Measurements from ENCODE around the gene ALDH2.
"Not testable (repeated sequence)": the region's sequence is repeated elsewhere in the genome, so short reads cannot be mapped to it uniquely, and the experiment has no call there.

The ALDH2 gene

DNA sequence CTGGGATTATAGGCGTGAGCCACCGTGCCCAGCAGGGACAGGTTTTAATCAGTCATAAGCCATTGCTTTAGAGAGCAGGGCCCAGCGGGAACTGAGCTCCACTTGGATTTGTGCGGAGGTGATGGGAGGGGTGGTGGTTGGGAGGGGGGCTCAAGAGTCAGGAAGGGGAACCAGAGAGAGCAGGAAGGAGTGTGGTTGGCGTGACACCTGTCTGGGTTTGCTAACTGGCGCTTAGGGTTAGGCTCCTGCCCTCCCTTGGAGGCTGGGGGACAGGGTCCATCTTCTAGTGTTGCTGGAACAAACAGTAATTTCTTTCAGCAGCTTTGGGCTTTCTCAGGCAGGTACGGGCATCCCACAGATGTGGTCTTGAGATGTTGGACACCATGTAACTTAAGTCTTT is 7.5 kb upstream of the ALDH2 start:
- DNase-seq (ENCODE audit: low read depth in 2 of 2), result no peak

GRCh38 chr12:111759991-111760390 is 6.7 kb upstream of the ALDH2 start:
- no peak for DNase-seq (ENCODE audit: low read depth in 2 of 2)

DNA sequence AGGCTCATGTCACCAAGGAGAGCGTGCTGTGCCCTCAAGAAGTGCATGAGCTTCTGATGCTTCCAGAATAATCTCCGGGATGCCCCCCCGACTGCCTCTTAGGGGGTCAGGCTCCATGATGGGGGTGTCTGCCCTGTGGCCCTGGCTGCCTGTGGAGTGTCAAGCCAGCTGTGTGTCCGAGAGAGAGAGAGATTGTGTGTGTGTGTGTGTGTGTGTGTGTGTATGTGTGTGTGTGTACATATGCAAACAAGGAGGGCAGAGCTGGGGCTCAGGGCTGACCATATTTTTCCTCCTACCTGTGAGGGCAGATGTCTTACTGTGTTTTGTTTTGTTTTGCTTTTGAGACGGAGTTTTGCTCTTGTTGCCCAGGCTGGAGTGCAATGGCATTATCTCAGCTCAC is 5.6 kb upstream of the ALDH2 start:
- no peak for DNase-seq (ENCODE audit: low read depth in 2 of 2)

DNA sequence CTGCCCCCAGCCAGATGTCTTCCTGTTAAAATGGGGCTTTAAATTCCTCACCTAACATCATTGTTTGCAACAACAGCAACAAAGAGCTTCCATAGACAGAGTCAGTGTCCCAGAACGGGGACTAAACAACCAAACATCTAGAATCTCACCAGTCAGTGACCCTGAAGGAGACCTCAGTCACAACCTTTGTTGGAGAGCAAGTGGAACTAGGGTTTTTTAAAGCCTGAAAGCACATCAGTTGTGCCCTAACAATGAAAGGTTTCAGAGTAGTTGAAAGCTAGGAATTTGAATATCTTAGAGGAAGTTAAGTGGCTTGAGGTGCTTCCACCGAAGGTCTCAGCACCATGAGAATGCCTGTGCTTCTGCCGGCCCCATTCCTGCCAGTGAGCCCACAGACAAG is 5.0 kb upstream of the ALDH2 start:
- DNase-seq (ENCODE audit: low read depth in 2 of 2), result no peak

- not testable (repeated sequence) for DNase-seq (ENCODE audit: low read depth in 2 of 2)
Observed at GRCh38 chr12:111763552-111763951, 3.2 kb upstream of the ALDH2 start.

- DNase-seq (ENCODE audit: low read depth in 2 of 2), result no peak
Observed at GRCh38 chr12:111764120-111764821, 2.5 kb upstream of the ALDH2 start.

DNA sequence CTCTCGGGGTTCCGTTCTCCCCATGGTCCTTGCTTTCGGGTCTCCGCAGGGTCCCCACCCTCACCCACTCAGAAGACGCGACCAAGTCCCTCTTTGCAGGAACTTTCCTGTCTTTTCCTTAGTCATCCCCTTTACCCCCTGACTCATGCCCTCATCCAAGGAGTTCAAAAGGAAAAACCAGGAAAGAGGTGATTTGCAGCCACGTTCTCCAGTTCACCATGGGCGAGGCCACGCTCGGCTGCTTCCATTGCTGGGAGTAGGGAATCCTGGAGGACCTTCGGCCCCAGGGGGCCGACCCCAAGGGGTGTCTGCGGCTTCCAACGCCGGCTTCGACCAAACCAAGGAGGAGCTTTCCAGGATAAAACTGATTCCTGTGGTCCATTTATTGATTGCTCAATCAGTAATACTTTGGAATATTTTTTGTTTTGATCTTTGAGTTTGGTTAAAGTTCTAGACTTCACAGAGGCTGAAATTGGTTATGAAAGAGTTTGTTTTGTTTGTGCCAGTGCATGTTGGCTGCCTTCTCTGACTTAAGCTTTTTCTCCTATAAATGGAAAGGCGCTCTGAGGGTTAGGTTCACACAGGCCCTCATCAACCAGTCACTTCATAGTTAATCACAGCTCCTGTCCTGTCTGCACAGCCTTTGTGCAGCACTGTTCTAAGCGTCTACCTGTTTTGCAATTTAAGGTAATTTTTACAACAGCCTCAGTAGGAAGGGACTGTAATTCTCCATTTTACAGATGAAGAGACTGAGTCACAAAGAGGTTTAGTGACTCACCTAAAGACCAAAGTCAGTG is 827 bp downstream of the ALDH2 start:
- no peak for DNase-seq (ENCODE audit: low read depth in 2 of 2)

- DNase-seq (ENCODE audit: low read depth in 2 of 2), result no peak
Observed at GRCh38 chr12:111768159-111768895, 1.6 kb downstream of the ALDH2 start.

DNA sequence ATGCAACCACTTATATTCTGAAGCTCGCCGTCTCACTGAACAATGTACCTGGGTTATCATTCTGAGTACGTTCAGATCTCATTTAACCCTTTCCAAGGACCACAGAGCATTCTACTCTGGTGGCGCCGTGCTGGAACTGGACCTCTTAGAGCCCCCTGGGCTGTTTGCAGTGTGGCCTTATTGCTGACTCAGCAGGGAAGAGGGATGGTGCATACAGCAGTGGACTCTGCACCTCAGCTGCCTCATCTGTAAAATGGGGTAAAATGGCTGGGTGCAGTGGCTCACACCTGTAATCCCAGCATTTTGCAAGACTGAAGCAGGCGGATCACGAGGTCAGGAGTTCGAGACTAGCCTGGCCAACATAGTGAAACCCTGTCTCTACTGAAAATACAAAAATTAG is 2.9 kb downstream of the ALDH2 start:
- DNase-seq (ENCODE audit: low read depth in 2 of 2), result no peak

GRCh38 chr12:111773801-111774551 is 7.2 kb downstream of the ALDH2 start:
- no peak for DNase-seq (ENCODE audit: low read depth in 2 of 2)

GRCh38 chr12:111775205-111776193 is 8.8 kb downstream of the ALDH2 start:
- no peak for DNase-seq (ENCODE audit: low read depth in 2 of 2)

- no peak for DNase-seq (ENCODE audit: low read depth in 2 of 2)
Observed at GRCh38 chr12:111776836-111777344, 10.2 kb downstream of the ALDH2 start.

DNA sequence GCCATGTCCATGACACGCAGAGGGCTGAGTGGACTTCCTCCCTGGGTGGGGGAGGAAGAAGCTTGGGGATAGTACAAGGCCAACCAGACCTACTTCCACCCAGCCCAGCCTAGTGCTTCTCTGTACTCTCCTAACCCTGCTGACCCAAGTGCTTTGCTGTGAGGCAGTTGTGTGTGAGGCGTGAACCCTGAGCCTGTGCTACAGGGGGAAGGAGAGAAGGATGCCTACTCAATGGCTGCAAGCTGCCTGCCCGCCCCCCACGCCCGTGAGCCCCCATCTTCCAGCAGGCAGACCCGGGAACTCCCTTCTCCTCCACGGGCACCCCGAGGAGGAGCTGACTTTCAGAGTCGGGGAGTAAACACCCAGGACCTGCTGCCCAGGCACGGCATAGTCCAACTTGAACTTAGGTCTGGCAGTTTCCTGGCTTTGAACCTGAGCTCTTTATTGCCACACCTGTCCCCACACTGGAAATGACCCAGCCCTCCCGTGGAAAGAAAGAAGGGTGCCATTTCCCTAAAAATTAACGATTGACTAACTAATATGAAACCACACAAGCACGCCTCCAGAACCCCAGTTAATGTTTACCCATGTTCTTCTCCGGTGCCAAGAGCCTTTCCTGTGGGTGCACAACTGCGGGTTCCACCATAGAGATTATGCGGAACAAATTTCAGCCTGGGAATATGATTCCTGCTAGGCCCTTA is 10.8 kb downstream of the ALDH2 start:
- DNase-seq (ENCODE audit: low read depth in 2 of 2), result no peak

DNA sequence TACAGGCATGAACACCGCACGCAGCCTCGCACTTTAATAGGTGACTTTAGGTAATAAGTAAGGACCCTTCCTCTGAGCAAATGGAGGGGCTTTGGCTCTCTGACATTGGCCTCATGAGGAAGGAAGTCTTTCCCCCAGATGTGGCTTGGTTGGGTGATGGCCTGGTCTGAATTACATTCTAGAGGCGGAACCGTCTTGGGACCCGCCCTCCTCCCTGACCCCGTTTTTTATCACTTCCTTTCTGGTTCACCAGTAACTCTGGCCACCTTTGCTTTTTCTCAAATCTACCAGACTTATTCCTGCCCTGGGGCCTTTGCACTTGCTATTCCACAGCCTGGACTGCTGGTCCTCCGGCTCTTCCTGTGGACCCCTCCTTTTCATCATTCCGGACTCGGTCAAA is 13.4 kb downstream of the ALDH2 start:
- no peak for DNase-seq (ENCODE audit: low read depth in 2 of 2)

DNA sequence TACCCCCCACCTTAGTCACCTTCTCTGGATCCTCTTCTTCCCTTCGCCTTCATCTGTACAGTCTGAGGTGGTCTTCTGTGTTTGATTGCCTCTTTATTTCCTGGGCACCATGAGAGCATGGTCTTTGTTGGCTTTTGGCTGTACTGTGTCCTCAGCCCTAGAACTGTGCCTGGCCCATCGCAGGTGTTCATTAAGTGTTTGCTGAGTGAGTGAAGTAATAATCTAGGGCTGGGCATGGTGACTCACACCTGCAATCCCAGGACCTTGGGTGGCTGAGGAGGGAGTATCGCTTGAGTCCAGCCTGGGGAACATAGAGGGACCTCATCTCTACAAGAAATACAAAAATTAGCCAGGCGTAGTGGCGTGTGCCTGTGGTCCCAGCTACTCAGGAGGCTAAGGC is 13.9 kb downstream of the ALDH2 start:
- no peak for DNase-seq (ENCODE audit: low read depth in 2 of 2)

DNA sequence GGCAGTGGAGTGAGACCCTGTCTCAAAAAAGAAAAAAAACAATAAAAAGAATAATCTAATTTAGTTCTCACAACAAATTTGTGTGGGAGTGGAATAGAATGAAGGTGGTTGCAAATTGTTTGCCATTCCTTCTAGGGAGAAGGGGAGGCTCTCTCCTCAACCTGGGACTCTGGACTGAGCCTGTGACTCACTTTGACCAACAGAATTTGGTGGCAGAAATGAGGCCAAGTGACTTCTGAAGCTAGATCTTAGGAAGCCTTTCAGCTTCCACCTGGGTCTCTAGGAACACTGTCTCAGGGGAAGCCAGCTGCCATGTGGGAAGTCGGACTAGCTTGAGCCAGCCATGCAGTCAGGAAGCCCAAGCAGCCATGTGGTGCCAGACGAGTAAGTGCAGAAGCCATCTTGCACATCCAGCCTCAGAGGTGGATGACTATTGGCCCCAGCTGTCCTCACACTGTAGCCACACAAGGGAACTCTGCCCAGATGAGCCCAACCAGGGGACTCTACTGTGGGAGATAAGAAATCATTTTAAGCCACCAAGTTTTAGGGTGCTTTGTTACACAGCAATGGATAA is 14.4 kb downstream of the ALDH2 start:
- no peak for DNase-seq (ENCODE audit: low read depth in 2 of 2)

GRCh38 chr12:111783046-111783445 is 16.3 kb downstream of the ALDH2 start:
- no peak for DNase-seq (ENCODE audit: low read depth in 2 of 2)

DNA sequence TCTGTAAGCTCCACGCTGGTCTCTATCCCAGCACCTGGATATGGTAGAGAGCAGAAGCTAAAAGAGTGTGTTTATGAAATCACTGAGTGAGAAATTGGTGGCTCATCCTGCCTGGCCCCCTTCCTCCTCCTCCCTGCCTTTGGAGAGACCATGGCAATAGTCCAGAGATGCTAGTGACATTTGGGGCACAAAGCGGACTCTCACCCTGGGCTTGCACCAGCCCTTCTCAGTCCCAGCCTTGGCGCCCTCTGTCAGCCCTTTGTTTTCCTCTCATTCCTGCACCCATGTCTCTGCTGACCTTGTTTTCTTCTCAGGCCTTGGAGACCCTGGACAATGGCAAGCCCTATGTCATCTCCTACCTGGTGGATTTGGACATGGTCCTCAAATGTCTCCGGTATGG is 18.2 kb downstream of the ALDH2 start:
- no peak for DNase-seq (ENCODE audit: low read depth in 2 of 2)

DNA sequence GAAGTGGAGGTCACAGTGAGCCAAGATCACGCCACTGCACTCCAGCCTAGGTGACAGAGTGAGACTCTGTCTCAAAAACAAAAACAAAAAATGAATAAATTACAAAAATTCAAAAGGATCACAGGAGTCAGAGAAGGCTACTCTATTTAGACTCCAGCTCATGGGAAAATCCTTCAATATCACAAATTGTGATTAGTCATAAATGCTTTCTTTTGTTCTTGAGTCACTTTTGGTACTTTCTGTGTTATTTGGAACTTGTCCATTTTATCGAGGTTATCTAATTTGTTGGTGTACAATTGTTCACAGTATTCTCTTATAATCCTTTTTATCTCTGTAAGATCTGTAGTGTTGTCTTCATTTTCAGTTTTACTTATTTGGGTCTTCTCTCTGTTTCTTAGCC is 18.9 kb downstream of the ALDH2 start:
- no peak for DNase-seq (ENCODE audit: low read depth in 2 of 2)

Data from stimulated activated CD8-positive, alpha-beta memory T cell treated with anti-CD3 and anti-CD28 coated beads, Interleukin-2, amount 100 ng/mL, for 48 hours (primary cell).